CD1c-positive myeloid dendritic cell (primary cell): ENCODE data around the gene LDLRAD1.
"Not testable (repeated sequence)": the region's sequence is repeated elsewhere in the genome, so short reads cannot be mapped to it uniquely, and the experiment has no call there.

Experiments
- DNase-seq: peaks from one replicate; pipeline ENCODE4 v3.0.0-alpha.2; 2016; ENCODE audit errors: extremely low spot score

Gene LDLRAD1

GRCh38 chr1:54017979-54018378 lies at the start of gene LDLRAD1:
Gene LDLRAD1, minus strand, starts transcription at chr1:54018186. Its CDS starts 74 bp downstream, at chr1:54018112.
- DNase-seq: no peak

DNA sequence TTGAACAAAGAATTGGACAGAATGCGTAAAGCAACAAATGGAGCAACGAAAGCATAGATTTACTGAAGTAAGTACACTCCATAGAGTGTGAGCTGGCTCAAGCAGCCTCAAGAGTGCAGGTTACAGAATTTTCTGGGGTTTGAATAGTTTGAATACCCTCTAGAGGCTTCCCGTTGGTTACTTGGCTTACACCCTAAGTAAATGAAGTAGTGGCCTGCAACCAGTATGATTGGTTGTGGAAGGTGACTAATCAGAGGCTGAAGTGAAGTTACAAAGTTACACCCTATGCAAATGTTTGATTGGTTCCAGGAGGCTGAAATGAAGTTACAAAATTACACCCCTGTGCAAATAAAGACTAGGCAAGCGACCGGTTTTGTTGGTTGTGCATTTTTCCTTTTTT lies 46.3 kb upstream of the LDLRAD1 start:
- DNase-seq: no peak

- no peak for DNase-seq
Observed at GRCh38 chr1:54054438-54054749, 36.4 kb upstream of the LDLRAD1 start.

DNA sequence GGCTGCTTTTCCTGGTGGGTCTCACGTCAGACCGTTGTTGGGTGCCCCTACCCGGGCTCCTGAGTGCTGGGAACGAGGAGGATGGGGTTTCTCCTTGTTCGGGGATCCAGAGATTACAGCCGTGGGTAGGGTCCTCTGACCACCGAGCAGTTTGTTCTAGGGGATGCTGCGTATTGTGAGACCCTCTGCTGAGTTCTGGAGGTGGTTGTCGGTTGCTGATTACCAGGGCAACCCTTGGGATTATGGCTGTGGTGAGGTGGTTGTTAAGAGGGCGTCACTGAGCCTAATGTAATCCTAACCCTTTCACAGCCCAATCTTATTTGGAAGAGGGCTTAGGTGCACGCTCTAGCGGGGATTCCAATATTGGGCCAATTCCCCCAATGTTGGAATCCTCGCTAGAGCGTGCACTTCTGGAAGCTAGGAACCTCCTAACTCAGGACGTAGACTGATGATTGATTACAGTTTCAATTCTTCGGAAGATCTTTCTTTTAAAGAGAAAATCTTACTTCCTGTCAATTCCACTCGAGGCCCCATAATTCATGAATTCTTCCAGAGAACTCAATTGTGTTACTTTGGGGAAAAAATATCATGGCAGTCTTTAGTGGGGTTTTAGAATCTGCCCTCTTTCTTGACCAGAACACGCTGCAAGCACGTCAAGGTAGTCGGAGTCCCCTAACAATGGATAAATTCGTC lies 35.9 kb upstream of the LDLRAD1 start:
- DNase-seq: peak; percentile 20

GRCh38 chr1:54052934-54053744 lies 35.2 kb upstream of the LDLRAD1 start, which contains the start of the genes TCEANC2 and TMEM59:
Gene TCEANC2, plus strand, starts transcription at chr1:54053608. Its CDS starts 815 bp downstream, at chr1:54054423.
Gene TMEM59, minus strand, starts transcription at chr1:54053204. Its CDS starts 16 bp downstream, at chr1:54053188.
- DNase-seq: peak; percentile 99

GRCh38 chr1:54052431-54052933 lies 34.5 kb upstream of the LDLRAD1 start:
- DNase-seq: peak; percentile 64

DNA sequence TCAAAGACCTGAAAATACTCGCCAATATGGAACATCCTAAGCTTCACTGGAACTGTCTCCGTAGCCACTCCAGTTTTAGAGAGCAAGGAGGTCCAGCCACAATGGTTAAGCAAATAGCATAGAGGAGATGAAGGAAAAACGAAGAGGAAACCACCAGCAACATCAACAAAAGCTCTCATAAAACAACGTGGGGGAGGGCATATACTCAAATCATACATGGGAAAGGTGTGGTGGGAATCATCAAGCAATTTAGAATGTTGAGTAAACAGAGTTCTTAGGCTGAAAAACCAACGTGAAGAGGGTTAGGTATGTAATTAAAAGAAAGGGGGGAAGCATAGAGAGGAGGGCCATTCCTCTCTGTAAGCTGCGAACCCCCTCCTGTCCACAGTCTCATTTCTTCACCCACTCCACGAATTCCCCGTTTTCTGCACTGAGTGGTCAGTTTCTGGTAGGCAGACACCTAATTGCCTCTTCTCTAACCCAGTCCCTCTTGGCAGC lies 34.0 kb upstream of the LDLRAD1 start:
- DNase-seq: peak; percentile 2

DNA sequence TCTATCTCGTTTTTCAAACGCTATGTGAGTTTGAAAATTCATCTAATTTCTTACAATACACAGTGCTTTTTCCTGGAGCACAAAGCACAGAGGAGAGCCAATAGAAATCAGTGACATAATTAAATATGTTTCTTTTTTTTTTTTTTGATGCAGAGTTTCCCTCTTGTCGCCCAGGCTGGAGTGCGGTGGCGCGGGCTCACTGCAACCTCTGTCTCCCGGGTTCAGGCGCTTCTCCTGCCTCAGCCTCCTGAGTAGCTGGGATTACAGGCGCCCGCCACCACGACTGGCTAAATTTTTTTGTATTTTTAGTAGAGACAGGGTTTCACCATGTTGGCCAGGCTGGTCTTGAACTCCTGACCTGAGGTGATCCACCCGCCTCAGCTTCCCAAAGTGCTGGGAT lies 32.4 kb upstream of the LDLRAD1 start:
- not testable (repeated sequence) for DNase-seq

- peak; percentile 5 for DNase-seq
Observed at GRCh38 chr1:54047384-54048305, 29.7 kb upstream of the LDLRAD1 start.

DNA sequence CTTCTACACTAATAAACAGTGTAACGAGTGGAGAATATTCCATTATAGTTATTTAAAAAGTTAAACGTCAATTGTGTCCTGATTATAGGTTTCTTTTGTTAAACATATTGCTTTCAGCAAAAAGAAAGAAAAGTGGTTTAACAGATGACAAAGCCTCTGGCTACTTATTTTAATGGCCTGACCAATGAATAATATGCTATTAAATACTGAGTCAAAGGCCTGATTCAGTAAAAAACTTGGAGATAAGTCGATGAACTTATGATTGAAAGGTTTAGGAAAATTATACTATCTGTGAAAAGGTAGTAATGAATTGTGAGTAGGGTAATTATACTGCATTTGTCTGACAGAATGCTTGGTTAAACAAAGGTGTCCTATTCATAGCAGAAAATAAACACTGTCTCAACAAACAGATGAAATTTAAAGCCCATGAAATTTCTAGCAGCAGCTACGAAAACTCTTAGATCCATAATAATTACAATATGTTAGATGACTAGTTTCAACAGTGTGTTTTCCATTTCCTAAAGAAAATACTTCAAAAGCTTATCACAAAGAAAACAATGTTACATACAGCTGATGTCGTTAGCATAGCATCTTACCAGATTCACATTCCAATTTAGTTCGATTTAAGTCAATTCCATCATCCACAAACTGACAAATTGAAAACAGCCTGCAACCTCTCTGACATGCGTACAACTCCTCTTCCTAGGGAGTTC lies 28.8 kb upstream of the LDLRAD1 start:
- no peak for DNase-seq

- no peak for DNase-seq
Observed at GRCh38 chr1:54045496-54045895, 27.5 kb upstream of the LDLRAD1 start.

- no peak for DNase-seq
Observed at GRCh38 chr1:54041806-54042205, 23.8 kb upstream of the LDLRAD1 start.

DNA sequence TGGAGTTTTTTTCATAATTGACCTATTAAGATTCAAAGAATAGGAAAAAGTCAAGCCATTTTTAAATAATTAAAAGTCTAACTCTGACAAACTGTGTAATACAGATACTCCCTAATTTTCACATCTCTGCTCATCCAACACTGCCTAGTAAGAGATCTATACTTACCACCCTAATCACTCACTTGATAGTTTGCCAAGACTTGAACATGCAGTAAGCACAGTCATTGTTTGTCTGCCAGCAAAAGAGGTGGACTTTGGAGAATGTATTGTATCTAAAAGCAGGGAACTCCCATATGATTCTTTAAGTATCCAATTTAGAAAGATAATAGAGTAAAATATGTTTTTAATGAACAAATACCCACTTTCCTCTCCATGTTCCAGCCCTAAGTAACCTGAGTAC lies 19.5 kb upstream of the LDLRAD1 start:
- DNase-seq: no peak

- DNase-seq: no peak
Observed at GRCh38 chr1:54028306-54029251, 10.6 kb upstream of the LDLRAD1 start.

- no peak for DNase-seq
Observed at GRCh38 chr1:54027848-54028247, 9.9 kb upstream of the LDLRAD1 start.

- not testable (repeated sequence) for DNase-seq
Observed at GRCh38 chr1:54024811-54025210, 6.8 kb upstream of the LDLRAD1 start.

- no peak for DNase-seq
Observed at GRCh38 chr1:54024358-54024757, 6.4 kb upstream of the LDLRAD1 start.

GRCh38 chr1:54019562-54020176 lies 1.7 kb upstream of the LDLRAD1 start:
- DNase-seq: not testable (repeated sequence)

- DNase-seq: no peak
Observed at GRCh38 chr1:54018635-54019034, 649 bp upstream of the LDLRAD1 start.
